ENCODE data around the gene LRP1B.

Gene LRP1B

DNA sequence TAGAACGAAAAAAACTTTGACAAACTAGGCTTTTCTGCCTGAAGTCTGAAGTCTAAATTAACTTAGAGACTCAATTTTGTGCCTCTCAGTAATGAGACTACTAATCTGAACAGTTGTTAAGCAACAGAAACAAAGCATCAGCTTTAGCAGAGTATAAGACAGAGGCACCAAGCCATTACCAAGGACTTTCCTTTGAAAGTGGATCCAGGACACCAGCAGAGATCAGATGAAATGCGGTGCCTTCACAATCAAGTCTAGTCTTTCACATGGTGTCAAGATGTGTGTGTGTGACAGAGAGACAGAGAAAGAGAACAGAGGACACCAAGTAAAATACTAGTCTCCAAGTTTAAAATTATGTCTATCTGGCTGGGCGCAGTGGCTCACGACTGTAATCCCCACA lies 1502.9 kb downstream of the LRP1B start:
- no peaks in the 10 kb centered on the region for H3K4me1 Mint-ChIP-seq
- no peak overlapping the region for H3K4me3 Mint-ChIP-seq
- H3K9me3 Mint-ChIP-seq, result peaks cover 3 to 11% of the 10 kb centered on the region in 2 donors
- DNase-seq (no peak), ATAC-seq (replicated peaks) (no peak)
- H3K36me3 Mint-ChIP-seq, result no peaks in the 10 kb centered on the region
- no peaks in the 10 kb centered on the region for H3K27me3 Mint-ChIP-seq
- no peak overlapping the region for H3K27ac Mint-ChIP-seq

DNA sequence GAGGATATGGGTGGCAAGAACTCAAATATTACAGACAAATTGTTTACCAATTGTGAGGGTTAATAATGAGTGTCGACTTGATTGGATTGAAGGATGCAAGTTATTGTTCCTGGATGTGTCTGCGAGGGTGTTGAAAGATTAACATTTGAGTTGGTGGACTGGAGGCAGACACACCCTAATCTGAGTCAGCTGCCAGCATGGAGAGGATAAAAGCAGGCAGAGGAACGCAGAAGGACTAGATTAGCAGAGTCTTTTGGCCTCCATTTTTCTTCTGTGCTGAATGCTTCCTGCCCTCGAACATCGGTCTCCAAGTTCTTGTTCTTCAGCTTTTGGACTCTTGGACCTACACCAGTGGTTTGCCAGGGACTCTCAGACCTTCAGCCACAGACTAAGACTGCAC lies 1503.7 kb downstream of the LRP1B start:
- no peak overlapping the region for H3K27ac Mint-ChIP-seq
- H3K4me1 Mint-ChIP-seq, result no peaks in the 10 kb centered on the region
- no peak overlapping the region for H3K4me3 Mint-ChIP-seq
- ATAC-seq (replicated peaks) (no peak), DNase-seq (no peak)
- H3K36me3 Mint-ChIP-seq, result no peaks in the 10 kb centered on the region
- no peaks in the 10 kb centered on the region for H3K27me3 Mint-ChIP-seq
- H3K9me3 Mint-ChIP-seq, result peaks cover 3 to 11% of the 10 kb centered on the region in 2 donors

DNA sequence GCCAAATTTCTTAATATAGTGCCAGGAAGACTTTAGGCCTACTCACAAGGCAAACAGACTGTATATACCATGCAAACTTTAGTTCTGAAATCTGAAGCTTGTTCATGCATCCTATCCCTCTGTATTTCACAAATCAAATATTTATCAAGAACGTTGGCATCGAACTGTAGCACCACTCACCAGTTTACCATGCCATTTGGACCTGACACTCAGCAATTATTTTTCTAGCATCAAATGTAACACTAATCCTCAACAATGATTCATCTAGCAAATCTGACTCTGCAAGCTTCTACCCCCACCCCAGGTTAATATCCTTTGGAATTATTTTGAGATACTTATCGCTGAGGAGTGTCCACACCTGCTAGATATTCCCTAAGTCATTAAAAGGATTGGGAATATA lies 1506.6 kb downstream of the LRP1B start:
- Mint-ChIP-seq H3K4me3 (no peak overlapping the region), H3K4me1 (no peaks in the 10 kb centered on the region)

DNA sequence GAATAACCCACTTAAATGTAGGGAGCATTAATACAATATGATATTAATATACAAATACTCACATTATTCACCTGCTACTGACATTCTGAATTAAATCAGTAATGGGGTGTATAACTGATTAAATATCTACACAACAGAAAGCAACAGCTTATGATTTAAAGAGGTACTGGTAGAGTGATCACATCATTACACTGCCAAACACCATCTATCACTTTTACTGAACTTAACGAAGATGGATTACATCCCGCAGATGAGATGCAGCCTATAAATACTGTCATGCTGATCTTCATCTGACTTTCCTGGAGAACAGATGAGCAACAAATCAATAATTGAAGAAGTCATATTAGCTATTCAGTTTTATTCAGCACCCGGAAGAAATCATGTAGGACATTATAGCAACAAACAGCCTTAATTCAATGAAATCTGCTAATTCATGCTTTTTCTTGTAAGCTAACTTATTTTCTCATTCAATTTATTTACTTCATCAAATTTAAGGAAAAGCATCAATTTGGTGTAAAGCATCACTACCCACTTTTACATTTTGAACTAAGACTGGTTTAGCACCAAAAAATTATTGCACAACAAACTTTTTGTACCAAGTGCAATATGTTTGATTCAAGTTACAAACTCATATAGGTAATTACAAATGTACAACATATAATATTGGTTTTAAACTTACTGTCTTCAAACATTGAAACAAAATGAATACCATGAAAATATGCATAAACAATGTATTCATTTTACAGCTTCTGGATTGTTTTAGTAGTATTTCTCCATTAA lies 1509.0 kb downstream of the LRP1B start:
- ATAC-seq (replicated peaks) (no peak), DNase-seq (no peak)
- Mint-ChIP-seq H3K27me3 (no peaks in the 10 kb centered on the region), H3K4me3 (no peak overlapping the region), H3K9me3 (peaks cover 0 to under 1% of the 10 kb centered on the region in 2 donors), H3K4me1 (no peaks in the 10 kb centered on the region), H3K27ac (no peak overlapping the region), H3K36me3 (no peaks in the 10 kb centered on the region)

More for the DNA sequence above, 1506.6 kb downstream of the LRP1B start:
- Mint-ChIP-seq H3K27me3 (no peaks in the 10 kb centered on the region), H3K36me3 (no peaks in the 10 kb centered on the region), H3K9me3 (peaks cover 3 to 8% of the 10 kb centered on the region in 2 donors), H3K27ac (no peak overlapping the region)
- no peak for DNase-seq
- ATAC-seq (replicated peaks), result no peak

DNA sequence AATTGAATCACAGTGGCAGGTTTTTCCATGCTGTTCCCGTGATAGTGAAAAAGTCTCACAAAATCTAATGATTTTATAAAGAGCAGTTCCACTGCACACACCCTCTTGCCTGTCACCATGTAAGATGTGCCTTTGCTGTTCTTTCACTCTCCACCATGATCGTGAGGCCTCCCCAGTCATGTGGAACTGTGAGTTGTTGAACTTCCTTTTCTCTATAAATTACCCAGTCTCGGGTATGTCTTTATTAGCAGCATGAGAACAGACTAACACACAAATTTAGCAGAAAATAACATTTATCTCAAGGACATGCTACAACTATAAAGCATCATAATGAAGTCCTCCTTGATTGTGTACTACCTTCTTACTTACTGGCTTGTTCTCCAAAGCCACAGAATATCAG lies 1526.0 kb downstream of the LRP1B start:
- Mint-ChIP-seq H3K4me1 (no peaks in the 10 kb centered on the region), H3K4me3 (no peak overlapping the region), H3K27me3 (no peaks in the 10 kb centered on the region), H3K36me3 (no peaks in the 10 kb centered on the region), H3K27ac (no peak overlapping the region), H3K9me3 (no peaks in the 10 kb centered on the region)
- ATAC-seq (replicated peaks) (no peak), DNase-seq (no peak)

DNA sequence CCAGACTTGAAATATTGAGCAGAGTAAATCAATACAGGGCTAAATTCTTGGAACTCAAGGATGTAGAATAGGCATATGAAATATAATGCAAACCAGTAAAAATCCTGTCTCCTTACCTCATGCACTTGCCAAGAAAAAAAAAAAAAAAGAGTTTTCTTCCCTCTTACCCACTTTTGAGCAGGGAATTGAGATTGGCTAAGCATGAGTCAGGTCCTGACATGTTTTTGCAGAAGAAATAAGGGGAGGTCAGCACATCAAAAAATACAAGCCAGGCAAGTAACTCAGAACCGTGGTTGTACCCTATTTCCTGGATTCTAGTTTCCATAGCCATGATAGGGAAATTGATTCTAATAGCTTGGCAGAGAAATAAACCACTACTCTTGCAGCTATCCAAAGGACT lies 1526.7 kb downstream of the LRP1B start:
- Mint-ChIP-seq H3K27me3 (no peaks in the 10 kb centered on the region), H3K27ac (no peak overlapping the region), H3K4me3 (no peak overlapping the region), H3K36me3 (no peaks in the 10 kb centered on the region), H3K9me3 (no peaks in the 10 kb centered on the region), H3K4me1 (no peaks in the 10 kb centered on the region)
- DNase-seq, result no peak
- ATAC-seq (replicated peaks), result no peak

DNA sequence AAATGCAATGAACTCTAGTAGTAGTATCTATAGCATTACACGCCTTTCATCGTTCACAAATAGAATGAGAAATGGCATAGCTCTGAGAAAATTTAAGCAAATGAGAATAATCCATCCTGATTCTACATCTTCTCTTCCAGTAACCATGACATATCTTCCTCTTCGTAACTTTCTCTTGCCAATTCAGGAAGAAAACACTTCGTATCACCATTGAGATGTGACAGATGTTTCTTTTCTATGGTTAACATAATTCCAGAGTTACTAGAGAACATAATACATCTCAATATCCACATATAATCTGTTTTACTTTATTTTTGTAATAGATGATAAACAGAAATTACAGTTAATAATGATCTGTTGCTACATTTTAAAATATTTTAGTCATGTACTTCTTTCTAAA lies 1527.4 kb downstream of the LRP1B start:
- no peaks in the 10 kb centered on the region for H3K27me3 Mint-ChIP-seq
- no peak for DNase-seq
- no peaks in the 10 kb centered on the region for H3K36me3 Mint-ChIP-seq
- H3K4me3 Mint-ChIP-seq, result no peak overlapping the region
- no peak overlapping the region for H3K27ac Mint-ChIP-seq
- H3K4me1 Mint-ChIP-seq, result no peaks in the 10 kb centered on the region
- ATAC-seq (replicated peaks), result no peak
- H3K9me3 Mint-ChIP-seq, result no peaks in the 10 kb centered on the region

DNA sequence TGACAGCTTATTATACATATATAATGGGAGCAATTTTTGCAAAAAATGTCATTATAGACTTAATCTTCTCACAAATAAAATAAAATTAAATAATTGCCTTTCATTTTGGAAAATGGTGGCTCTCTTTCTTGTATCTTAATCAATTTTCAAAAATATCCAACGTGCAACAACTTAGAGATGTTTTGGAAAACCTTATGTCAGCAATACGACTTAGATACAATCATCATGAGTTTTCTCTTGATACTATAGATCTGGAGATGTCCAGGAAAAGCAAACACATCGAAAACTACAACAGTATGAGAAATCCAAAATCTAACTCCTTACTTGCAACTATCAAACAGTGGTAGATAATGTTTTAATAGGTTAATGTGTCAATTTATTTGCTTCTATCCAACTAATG lies 1529.0 kb downstream of the LRP1B start:
- Mint-ChIP-seq H3K27me3 (no peaks in the 10 kb centered on the region), H3K36me3 (no peaks in the 10 kb centered on the region), H3K4me3 (no peak overlapping the region), H3K27ac (no peak overlapping the region), H3K4me1 (no peaks in the 10 kb centered on the region), H3K9me3 (no peaks in the 10 kb centered on the region)
- DNase-seq (no peak), ATAC-seq (replicated peaks) (no peak)

DNA sequence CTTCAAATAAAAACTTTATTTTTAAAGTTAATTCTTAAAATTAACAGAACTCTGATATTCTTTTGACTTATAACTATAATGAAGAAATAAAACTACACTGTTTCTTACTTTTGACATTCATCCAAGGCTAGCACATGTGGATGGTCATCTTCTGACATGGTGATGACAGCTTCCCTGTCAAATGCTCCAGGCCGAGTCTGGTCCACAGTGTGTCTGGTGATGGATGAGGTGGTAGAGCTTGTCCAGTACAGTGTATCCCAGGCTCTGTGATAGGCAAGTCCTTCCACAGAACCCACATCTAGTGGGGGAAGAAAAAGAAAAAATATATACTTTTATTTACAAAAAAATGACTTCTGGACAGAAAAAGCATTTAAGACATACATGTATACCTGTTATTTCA lies 1529.5 kb downstream of the LRP1B start:
- Mint-ChIP-seq H3K36me3 (no peaks in the 10 kb centered on the region), H3K27me3 (no peaks in the 10 kb centered on the region), H3K27ac (no peak overlapping the region), H3K4me3 (no peak overlapping the region), H3K4me1 (no peaks in the 10 kb centered on the region), H3K9me3 (no peaks in the 10 kb centered on the region)
- DNase-seq (no peak), ATAC-seq (replicated peaks) (no peak)

DNA sequence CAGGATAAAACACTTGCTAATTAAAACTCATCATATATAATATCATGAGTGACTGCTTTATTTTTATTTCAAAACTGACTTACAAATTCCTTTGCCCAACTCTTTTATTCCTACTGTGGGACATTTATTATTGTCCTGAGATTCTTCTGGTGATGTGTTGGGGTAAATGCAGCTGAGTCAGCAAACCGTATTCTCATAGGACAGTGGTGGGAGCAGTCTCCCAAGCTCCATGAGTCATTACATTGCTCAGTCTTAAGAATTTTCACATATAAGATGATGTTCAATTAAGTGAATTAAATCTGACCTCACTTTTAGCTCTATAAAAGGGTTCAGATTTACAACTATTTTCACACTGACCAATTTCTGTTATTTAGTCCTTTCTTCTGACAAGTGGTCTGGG lies 1530.7 kb downstream of the LRP1B start:
- ATAC-seq (replicated peaks) (no peak), DNase-seq (no peak)
- H3K4me3 Mint-ChIP-seq, result no peak overlapping the region
- no peak overlapping the region for H3K27ac Mint-ChIP-seq
- no peaks in the 10 kb centered on the region for H3K36me3 Mint-ChIP-seq
- no peaks in the 10 kb centered on the region for H3K27me3 Mint-ChIP-seq
- no peaks in the 10 kb centered on the region for H3K9me3 Mint-ChIP-seq
- H3K4me1 Mint-ChIP-seq, result no peaks in the 10 kb centered on the region

DNA sequence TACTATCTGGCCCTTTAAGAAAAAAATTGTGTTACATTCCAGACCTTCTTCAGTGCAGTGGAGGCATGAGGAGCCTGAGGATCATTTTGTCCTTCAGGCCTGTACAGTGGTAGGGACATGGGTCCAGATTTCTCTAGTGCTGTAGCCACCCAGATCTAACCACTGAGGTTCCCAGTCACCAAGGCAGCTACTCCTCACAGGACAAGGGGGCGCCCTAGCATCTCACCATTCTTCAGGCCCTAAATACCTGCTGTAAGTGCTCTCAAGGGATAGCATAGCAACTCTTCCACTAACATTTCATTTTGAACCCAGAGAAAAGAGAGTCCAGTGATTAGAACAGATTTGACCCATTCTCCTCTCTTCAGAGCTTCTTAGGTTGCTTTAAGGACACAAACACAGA lies 1533.0 kb downstream of the LRP1B start:
- H3K36me3 Mint-ChIP-seq, result no peaks in the 10 kb centered on the region
- DNase-seq, result no peak
- H3K9me3 Mint-ChIP-seq, result no peaks in the 10 kb centered on the region
- no peak for ATAC-seq (replicated peaks)
- no peaks in the 10 kb centered on the region for H3K27me3 Mint-ChIP-seq
- no peak overlapping the region for H3K4me3 Mint-ChIP-seq
- no peaks in the 10 kb centered on the region for H3K4me1 Mint-ChIP-seq
- H3K27ac Mint-ChIP-seq, result no peak overlapping the region

DNA sequence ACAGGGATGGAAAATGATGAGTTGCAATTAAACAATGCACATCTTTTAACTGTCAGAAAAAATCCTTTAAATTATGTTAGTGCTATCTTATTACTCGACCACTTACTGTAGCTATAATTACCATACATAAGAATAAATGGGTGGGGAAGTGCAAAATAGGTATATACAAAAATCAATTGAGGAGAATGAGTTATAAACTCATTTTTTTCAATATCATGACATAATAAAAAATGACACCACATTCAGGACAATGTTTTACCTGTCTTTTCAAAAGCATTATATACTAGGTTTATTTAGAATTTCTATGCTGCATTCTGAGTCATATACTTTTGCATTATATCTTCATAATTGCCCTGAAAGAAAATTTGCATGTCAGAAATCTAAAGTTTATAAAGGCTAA lies 1533.6 kb downstream of the LRP1B start:
- Mint-ChIP-seq H3K9me3 (no peaks in the 10 kb centered on the region), H3K4me1 (no peaks in the 10 kb centered on the region), H3K27ac (no peak overlapping the region), H3K36me3 (no peaks in the 10 kb centered on the region), H3K27me3 (no peaks in the 10 kb centered on the region), H3K4me3 (no peak overlapping the region)
- ATAC-seq (replicated peaks) (no peak), DNase-seq (no peak)

DNA sequence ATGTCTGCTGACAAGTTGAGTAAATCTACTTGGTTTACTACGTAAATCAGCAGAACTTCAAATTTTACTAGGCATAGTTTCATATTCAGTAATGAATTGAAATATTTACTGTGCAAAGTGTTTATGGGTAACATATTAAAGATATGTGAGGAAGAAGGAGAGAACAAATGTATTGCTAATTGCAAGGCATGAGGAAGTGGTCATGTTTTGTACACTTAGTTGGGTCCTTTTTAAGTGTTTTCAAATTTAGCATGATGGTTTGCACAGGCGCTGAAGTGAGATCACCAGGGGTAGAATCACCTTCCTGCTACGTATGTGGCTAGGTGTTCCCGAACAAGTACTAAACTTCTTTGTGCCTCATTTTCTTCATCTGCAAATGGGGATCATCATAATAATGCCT lies 1534.4 kb downstream of the LRP1B start:
- Mint-ChIP-seq H3K36me3 (no peaks in the 10 kb centered on the region), H3K27me3 (no peaks in the 10 kb centered on the region), H3K27ac (no peak overlapping the region), H3K9me3 (no peaks in the 10 kb centered on the region), H3K4me3 (no peak overlapping the region), H3K4me1 (no peaks in the 10 kb centered on the region)
- no peak for DNase-seq
- ATAC-seq (replicated peaks), result no peak

DNA sequence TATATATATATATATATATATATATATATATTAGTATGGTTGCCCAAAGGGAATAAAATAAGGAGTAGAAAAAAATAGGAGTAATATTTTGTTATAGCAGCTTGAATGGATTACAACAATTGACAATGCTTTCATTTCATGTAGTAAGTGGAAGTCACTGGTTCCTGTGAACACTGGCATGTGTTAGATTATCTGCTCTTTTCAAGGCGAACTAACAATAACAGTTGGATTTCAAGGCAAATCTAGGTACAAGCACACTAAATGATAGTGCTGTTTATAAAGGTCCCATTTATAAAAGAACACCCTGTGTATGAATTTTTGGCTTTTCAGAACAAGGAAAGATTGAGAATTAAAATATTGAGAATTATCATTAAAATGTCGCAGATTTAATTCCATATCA lies 1535.7 kb downstream of the LRP1B start:
- Mint-ChIP-seq H3K27me3 (no peaks in the 10 kb centered on the region), H3K9me3 (no peaks in the 10 kb centered on the region)

DNA sequence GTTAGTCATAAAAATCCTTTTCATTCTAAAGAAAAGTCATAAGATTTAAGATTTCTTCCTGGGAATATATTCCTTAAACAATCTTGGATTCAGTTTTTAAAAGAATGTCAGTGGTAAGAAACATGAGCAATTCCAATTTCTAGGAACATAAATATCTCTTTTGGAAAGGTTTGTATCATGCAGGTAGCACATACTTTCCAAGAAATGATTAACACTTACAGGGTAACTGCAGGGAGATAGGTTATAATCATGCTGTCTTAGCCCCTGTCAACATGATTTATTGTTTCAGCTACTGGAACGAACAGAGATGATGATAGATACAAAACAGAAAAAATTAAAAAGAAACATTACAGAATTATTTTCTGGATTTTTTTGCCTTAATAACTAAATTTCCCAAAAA lies 1537.7 kb downstream of the LRP1B start:
- Mint-ChIP-seq H3K36me3 (no peaks in the 10 kb centered on the region), H3K27ac (no peak overlapping the region), H3K4me3 (no peak overlapping the region)

More for the DNA sequence above, 1535.7 kb downstream of the LRP1B start:
- Mint-ChIP-seq H3K27ac (no peak overlapping the region), H3K36me3 (no peaks in the 10 kb centered on the region), H3K4me1 (no peaks in the 10 kb centered on the region), H3K4me3 (no peak overlapping the region)
- DNase-seq (no peak), ATAC-seq (replicated peaks) (no peak)

DNA sequence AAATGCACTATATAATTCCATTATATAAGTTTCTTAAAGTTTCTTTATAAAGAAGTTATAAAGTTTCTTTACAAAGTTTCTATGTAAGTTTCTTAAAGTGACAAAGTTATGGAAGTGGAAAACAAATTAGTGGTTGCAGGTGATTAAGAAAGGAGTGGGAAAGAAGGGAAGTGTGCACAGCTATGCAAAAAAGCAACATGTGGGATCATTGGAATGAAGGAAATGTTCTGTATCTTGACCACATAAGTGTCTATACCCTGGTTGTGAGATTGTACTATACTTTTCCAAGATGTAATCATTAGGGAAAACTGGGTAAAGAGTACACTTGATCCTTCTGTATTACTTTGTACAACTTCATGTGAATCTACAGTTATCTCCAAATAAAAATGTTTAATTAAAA lies 1541.1 kb downstream of the LRP1B start:
- ATAC-seq (replicated peaks) (no peak), DNase-seq (no peak)
- H3K27me3 Mint-ChIP-seq, result no peaks in the 10 kb centered on the region
- no peaks in the 10 kb centered on the region for H3K9me3 Mint-ChIP-seq
- H3K4me3 Mint-ChIP-seq, result no peak overlapping the region
- no peaks in the 10 kb centered on the region for H3K36me3 Mint-ChIP-seq
- no peaks in the 10 kb centered on the region for H3K4me1 Mint-ChIP-seq
- no peak overlapping the region for H3K27ac Mint-ChIP-seq

More for the DNA sequence above, 1537.7 kb downstream of the LRP1B start:
- DNase-seq (no peak), ATAC-seq (replicated peaks) (no peak)
- Mint-ChIP-seq H3K9me3 (no peaks in the 10 kb centered on the region), H3K4me1 (no peaks in the 10 kb centered on the region), H3K27me3 (no peaks in the 10 kb centered on the region)
